H1 (cell line): ENCODE results near the gene GRXCR2. TPM values are rescaled to one million over a fixed set of nuclear protein-coding genes. Genes with fewer than 3 reads are reported as not detected.

Experiments
- CBX5 ChIP-seq: fragments of 300-800, 300-1000 bp; sonication (generic); IDR thresholded peaks from 2 replicates; pipeline ENCODE4 v1.7.1; 2016; ENCODE audit warnings: antibody characterized with exemption, low read length, low read depth
- CHD7 ChIP-seq: fragments of 300-600 bp; sonication (generic); IDR thresholded peaks from 2 replicates; pipeline ENCODE4 v1.7.1; 2012; ENCODE audit warnings: low read length, moderate library complexity, mild to moderate bottlenecking, inconsistent platforms; ENCODE audit not compliant: insufficient replicate concordance
- JUND ChIP-seq: IDR thresholded peaks from 2 replicates; pipeline ENCODE4 v1.6.1; 2011; ENCODE audit warnings: mild to moderate bottlenecking, improper control_type of control experiment, low read length
- MAX ChIP-seq: IDR thresholded peaks from 2 replicates; pipeline ENCODE4 v1.6.1; 2012; ENCODE audit warnings: inconsistent platforms
- POLR2AphosphoS5 ChIP-seq: IDR thresholded peaks from 2 replicates; pipeline ENCODE4 v1.6.1; 2011; ENCODE audit warnings: low read depth, low read length
- polyA plus RNA-seq, 7 experiments: library from polyadenylated mRNA; depleted of rRNA in 3 of 7; stranded (reverse) in 5 of 7; unstranded in 2 of 7; fragments of >200 nt in 5 of 7; fragments of 200-250 nt in 2 of 7; gene quantifications; 1 replicate in 5 of 7; 2 replicates in 1 of 7; 4 replicates in 1 of 7; pipeline versions ENCODE4 v1.2.1 to v1.2.3, GENCODE V29; 2011 to 2013; ENCODE audit warnings: missing spikeins in 2 of 7, mixed read lengths in 2 of 7
- total RNA-seq: library from RNA; stranded (reverse); fragmentation: NEBNext Ultra II Directional; extraction: Animal tissue kit (Norgen Biotek cat#: 25700); gene quantifications from 2 replicates; pipeline ENCODE4 v1.2.1, GENCODE V29; 2021

The GRXCR2 gene
- total and polyA plus RNA-seq, 2 of the 8 experiments (the other 6 are each of a cell fraction or from before 2014, with no cell fraction given), result not detected

- TF ChIP-seq CHD7 (no peak), MAX (no peak), POLR2AphosphoS5 (no peak), CBX5 (no peak), JUND (no peak)
These were observed 47.9 kb upstream of the GRXCR2 start (continued) for GRCh38 chr5:145920542-145921210.
